Activated B cell treated with CpG ODN at 0.5 μM for 24 hours (primary cell): Measurements from ENCODE around the gene COG7. TPM values are rescaled to one million over a fixed set of nuclear protein-coding genes. Genes with fewer than 3 reads are reported as not detected.
"Not testable (repeated sequence)": the region's sequence is repeated elsewhere in the genome, so short reads cannot be mapped to it uniquely, and the experiment has no call there.

Experiments used
- ATAC-seq: fragments of 200-7000 bp; cut with Tn5 transposase; one replicate; pipeline ENCODE4 v1.10.0; 2021; ENCODE audit warnings: low read depth, mild to moderate bottlenecking, moderate library complexity
- CTCF ChIA-PET: fragments of 350-600 bp; sonication (Branson Sonifier 250); formaldehyde crosslinking; loops from one replicate; lab custom pipeline; 2021; ENCODE audit warnings: antibody characterized with exemption; lab: Charles Lee
- POLR2A ChIA-PET: fragments of 350-600 bp; sonication (Branson Sonifier 250); formaldehyde crosslinking; loops from one replicate; lab custom pipeline; 2021; ENCODE audit warnings: antibody characterized with exemption; lab: Charles Lee
- DNase-seq: peaks from one replicate; pipeline ENCODE4 v3.0.0; 2022
- H3K27ac Mint-ChIP-seq: one replicate; pipeline ENCODE4 v1.8.0; 2020; ENCODE audit warnings: mixed read lengths
- H3K27me3 Mint-ChIP-seq: one replicate; pipeline ENCODE4 v1.8.0; 2021; ENCODE audit warnings: mixed read lengths
- H3K36me3 Mint-ChIP-seq: one replicate; pipeline ENCODE4 v1.8.0; 2021; ENCODE audit warnings: low read depth, mixed read lengths
- H3K4me1 Mint-ChIP-seq: one replicate; pipeline ENCODE4 v1.8.0; 2021; ENCODE audit warnings: mixed read lengths
- H3K4me3 Mint-ChIP-seq: one replicate; pipeline ENCODE4 v1.8.0; 2020; ENCODE audit warnings: mild to moderate bottlenecking, mixed read lengths
- H3K9me3 Mint-ChIP-seq: one replicate; pipeline ENCODE4 v1.8.0; 2020; ENCODE audit warnings: mixed read lengths
- CTCF ChIP-seq: fragments of 200-600 bp; IDR thresholded peaks from one replicate; pipeline ENCODE4 v1.8.0; 2022; ENCODE audit warnings: antibody characterized with exemption, mild to moderate bottlenecking
- intact Hi-C: fragments of 100-400 bp; cut with micrococcal nuclease; formaldehyde crosslinking; loops from one replicate; pipeline ENCODE4 v1.15.1; 2024
- total RNA-seq: library from RNA; stranded (reverse); gene quantifications from 2 replicates; pipeline ENCODE4 v1.2.3, GENCODE V29; 2022

COG7 gene
- total RNA-seq, 1 donor from 2014 or later, result 20.2 TPM

DNA sequence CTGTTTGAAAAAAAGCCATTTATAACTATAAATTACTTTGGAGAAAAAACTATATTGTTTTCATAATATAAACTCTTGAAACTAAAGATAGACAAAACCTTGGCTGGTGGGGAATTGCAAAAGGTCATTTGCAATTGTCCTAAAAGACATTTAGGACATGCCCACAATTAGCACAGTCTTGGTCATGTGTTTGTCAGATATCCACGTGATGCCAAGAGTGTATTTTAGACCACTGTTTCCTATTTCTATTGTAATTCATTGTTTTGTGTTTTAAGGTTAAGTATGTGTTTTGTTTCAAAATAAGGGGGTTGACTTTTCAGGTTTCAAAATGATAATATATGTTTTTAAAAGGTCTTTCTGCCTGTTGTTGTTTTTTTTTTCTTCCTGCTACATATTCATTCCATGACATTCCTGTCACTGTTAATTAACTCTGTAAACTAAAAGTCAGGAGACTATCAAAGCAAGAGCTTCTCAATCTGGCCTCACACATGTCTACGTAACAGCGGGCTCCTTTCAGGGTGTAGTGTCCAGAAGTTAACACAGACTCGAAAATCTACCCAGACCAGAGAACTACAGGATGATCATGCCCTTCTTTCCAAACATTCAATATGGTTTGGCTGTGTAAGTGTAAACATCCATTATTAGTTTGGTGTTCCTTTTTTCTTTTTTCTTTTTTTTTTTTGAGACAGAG is 58.7 kb downstream of the COG7 start:
- no peak for TF ChIP-seq CTCF
- no peak for ATAC-seq
- Mint-ChIP-seq H3K27me3 (no peaks in the 10 kb centered on the region), H3K36me3 (peaks cover 73% of the 10 kb centered on the region), H3K4me1 (no peaks in the 10 kb centered on the region), H3K27ac (no peak overlapping the region), H3K4me3 (no peak overlapping the region), H3K9me3 (no peaks in the 10 kb centered on the region)
- ChIA-PET CTCF (no interaction called here), POLR2A (no interaction called here)
- intact Hi-C loops, result no loop called here
- no peak for DNase-seq

DNA sequence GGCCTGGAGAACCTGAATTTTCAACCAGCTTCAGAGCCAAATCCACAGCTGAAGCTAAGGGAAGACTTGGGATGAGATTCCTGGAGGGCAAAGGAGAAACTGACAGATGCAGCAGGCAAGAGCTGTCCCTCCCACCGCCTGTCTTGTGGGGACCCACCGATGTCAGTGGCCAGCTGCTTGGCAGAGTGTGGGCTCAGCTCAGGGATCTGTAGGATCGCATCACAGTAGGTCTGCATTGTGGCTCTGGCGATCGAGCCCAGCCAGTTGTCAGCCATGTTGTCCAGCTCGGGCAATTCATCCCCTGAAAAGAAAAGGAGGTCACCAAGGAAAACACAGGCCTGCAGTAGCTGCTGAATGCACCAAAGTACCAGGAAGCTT is 60.8 kb downstream of the COG7 start:
- Mint-ChIP-seq H3K4me3 (no peak overlapping the region), H3K4me1 (no peaks in the 10 kb centered on the region), H3K9me3 (no peaks in the 10 kb centered on the region), H3K36me3 (peaks cover 64% of the 10 kb centered on the region), H3K27ac (no peak overlapping the region), H3K27me3 (no peaks in the 10 kb centered on the region)
- CTCF ChIA-PET, result no interaction called here
- DNase-seq, result no peak
- POLR2A ChIA-PET, result no interaction called here
- intact Hi-C loops, result no loop called here
- no peak for TF ChIP-seq CTCF
- ATAC-seq, result no peak

GRCh38 chr16:23391381-23392222 is 61.4 kb downstream of the COG7 start:
- Mint-ChIP-seq H3K4me1 (no peaks in the 10 kb centered on the region), H3K36me3 (peaks cover 59% of the 10 kb centered on the region), H3K27ac (no peak overlapping the region), H3K9me3 (no peaks in the 10 kb centered on the region), H3K27me3 (no peaks in the 10 kb centered on the region), H3K4me3 (no peak overlapping the region)
- CTCF ChIA-PET, result no interaction called here
- no peak for ATAC-seq
- TF ChIP-seq CTCF, result no peak
- DNase-seq, result no peak
- intact Hi-C loops, result no loop called here
- POLR2A ChIA-PET, result no interaction called here

GRCh38 chr16:23389936-23390335 is 63.1 kb downstream of the COG7 start:
- H3K4me1 Mint-ChIP-seq, intact Hi-C loops, ATAC-seq, H3K4me3 Mint-ChIP-seq, H3K27ac Mint-ChIP-seq, H3K27me3 Mint-ChIP-seq, DNase-seq, POLR2A ChIA-PET, H3K9me3 Mint-ChIP-seq: not testable (repeated sequence)
- CTCF ChIA-PET, result interaction anchor here (0.6 kb wide), 1 partner anchor 197 kb away, joined by 3 read pairs; no protein-coding TSS in a partner anchor
- peaks cover 47% of the 10 kb centered on the region for H3K36me3 Mint-ChIP-seq

GRCh38 chr16:23389201-23389600 is 63.8 kb downstream of the COG7 start:
- intact Hi-C loops, result no loop called here
- POLR2A ChIA-PET, result no interaction called here
- no peak for TF ChIP-seq CTCF
- H3K36me3 Mint-ChIP-seq, result peaks cover 47% of the 10 kb centered on the region
- H3K4me1 Mint-ChIP-seq, result no peaks in the 10 kb centered on the region
- ATAC-seq (no peak), DNase-seq (no peak)
- no peak overlapping the region for H3K27ac Mint-ChIP-seq
- H3K9me3 Mint-ChIP-seq, result no peaks in the 10 kb centered on the region
- H3K27me3 Mint-ChIP-seq, result no peaks in the 10 kb centered on the region
- H3K4me3 Mint-ChIP-seq, result no peak overlapping the region
- CTCF ChIA-PET, result no interaction called here
